GM23248 (cell line): ENCODE measurements around the gene YARS2.

Experiments
- EZH2 ChIP-seq: fragments of 200-600 bp; sonication (generic); IDR thresholded peaks from 2 replicates; pipeline ENCODE4 v1.6.1; 2018; ENCODE audit warnings: antibody characterized with exemption, mild to moderate bottlenecking; ENCODE audit not compliant: insufficient read depth, poor library complexity, severe bottlenecking
- EZH2phosphoT487 ChIP-seq: fragments of 200-600 bp; sonication (generic); IDR thresholded peaks from 2 replicates; pipeline ENCODE4 v1.6.1; 2018; ENCODE audit warnings: antibody characterized with exemption, moderate library complexity, mild to moderate bottlenecking, low read depth; ENCODE audit not compliant: insufficient read depth

GRCh38 chr12:32773691-32774090 lies 18.0 kb upstream of the YARS2 start:
- TF ChIP-seq EZH2 (no peak), EZH2phosphoT487 (no peak)
